Cortex of kidney (tissue), 1 donor: ENCODE results near the gene SELL.
"Not testable (repeated sequence)": the region's sequence is repeated elsewhere in the genome, so short reads cannot be mapped to it uniquely, and the experiment has no call there.

Source experiments
- DNase-seq: peaks from one replicate; lab custom pipeline; 2025; lab: John Stamatoyannopoulos, UW

SELL gene

GRCh38 chr1:169704797-169705196 is 6.6 kb downstream of the SELL start:
- DNase-seq: no peak

- DNase-seq: no peak
Observed at GRCh38 chr1:169701261-169702005, 10.0 kb downstream of the SELL start.

- DNase-seq: no peak
Observed at GRCh38 chr1:169699707-169700106, 11.7 kb downstream of the SELL start.

GRCh38 chr1:169698976-169699375 is 12.4 kb downstream of the SELL start:
- DNase-seq: no peak

GRCh38 chr1:169697755-169698154 is 13.7 kb downstream of the SELL start:
- no peak for DNase-seq

GRCh38 chr1:169696273-169697100 is 14.9 kb downstream of the SELL start:
- DNase-seq: no peak

GRCh38 chr1:169694304-169695075 is 16.9 kb downstream of the SELL start:
- DNase-seq: no peak

GRCh38 chr1:169692756-169693460 is 18.5 kb downstream of the SELL start:
- DNase-seq: no peak

GRCh38 chr1:169690489-169690888 is 20.9 kb downstream of the SELL start:
- no peak for DNase-seq

- DNase-seq: no peak
Observed at GRCh38 chr1:169689395-169689794, 22.0 kb downstream of the SELL start.

GRCh38 chr1:169688377-169688776 is 23.0 kb downstream of the SELL start:
- DNase-seq: not testable (repeated sequence)

GRCh38 chr1:169683661-169684060 is 27.8 kb downstream of the SELL start:
- no peak for DNase-seq

- DNase-seq: not testable (repeated sequence)
Observed at GRCh38 chr1:169683168-169683567, 28.3 kb downstream of the SELL start.

GRCh38 chr1:169682071-169682470 is 29.3 kb downstream of the SELL start:
- DNase-seq: no peak

GRCh38 chr1:169681140-169681539 is 30.3 kb downstream of the SELL start:
- no peak for DNase-seq

GRCh38 chr1:169680377-169681019 is 30.9 kb downstream of the SELL start:
- no peak for DNase-seq

GRCh38 chr1:169679692-169680091 is 31.7 kb downstream of the SELL start:
- no peak for DNase-seq

GRCh38 chr1:169676001-169676400 is 35.4 kb downstream of the SELL start:
- no peak for DNase-seq

- no peak for DNase-seq
Observed at GRCh38 chr1:169670836-169671235, 40.6 kb downstream of the SELL start.

- DNase-seq: not testable (repeated sequence)
Observed at GRCh38 chr1:169670244-169670643, 41.2 kb downstream of the SELL start.
